ENCODE measurements around the gene ATAD1. TPM values are rescaled to one million over a fixed set of nuclear protein-coding genes. Genes with fewer than 3 reads are reported as not detected.

The ATAD1 gene
- total and polyA plus RNA-seq, 10 of the 15 experiments (the other 5 are each of a cell fraction or from before 2014, with no cell fraction given), result 24.7 to 59.3 (median 41.1) TPM

GRCh38 chr10:87761892-87762291 lies 56.1 kb downstream of the ATAD1 start:
- TF ChIP-seq TAF1 (IDR thresholded peaks at IDR 0.05; ENCODE audit: borderline replicate concordance, low read depth, low read length) (no peak), NFIC (IDR thresholded peaks at IDR 0.05; ENCODE audit: low read depth, low read length) (peak; percentile 26; the same call in 1 of the 2 replicates), ATF7 (IDR thresholded peaks at IDR 0.05; ENCODE audit: low read depth) (no peak), IKZF2 (IDR thresholded peaks at IDR 0.05) (no peak), JUNB (IDR thresholded peaks at IDR 0.05) (peak; percentile 73), SUZ12 (IDR thresholded peaks at IDR 0.05; ENCODE audit: unreplicated experiment) (no peak), ATF2 (IDR thresholded peaks at IDR 0.05; ENCODE audit: low read length) (peak; percentile 25; the same call in 1 of the 2 replicates)
- RAD21 ChIA-PET (ENCODE audit: unreplicated experiment), result no interaction called here
- Histone ChIP-seq H3K27ac (ENCODE audit: control insufficient read depth, insufficient read depth) (no peak overlapping the region), H3K36me3 (ENCODE audit: control insufficient read depth in 2 of 2, insufficient read depth in 2 of 2, low read length in 1 of 2) (peaks cover 1 to 14% of the 10 kb centered on the region in 2 experiments; a peak in 3 of 4 replicates), H3K9ac (ENCODE audit: control insufficient read depth, insufficient read depth, low read length) (no peak overlapping the region), H3K27me3 (replicated peaks in 1 of 2; ENCODE audit: control insufficient read depth in 2 of 2, insufficient read depth in 2 of 2, low read length in 1 of 2) (no peaks in the 10 kb centered on the region), H3K79me2 (ENCODE audit: control insufficient read depth, insufficient read depth, low read length) (no peaks in the 10 kb centered on the region), H2AFZ (ENCODE audit: control insufficient read depth, low read depth, low read length) (no peak overlapping the region), H4K20me1 (ENCODE audit: control insufficient read depth, insufficient read depth) (no peaks in the 10 kb centered on the region), H3K9me3 (replicated peaks; ENCODE audit: control insufficient read depth, insufficient read depth, low read length) (no peaks in the 10 kb centered on the region), H3K4me2 (ENCODE audit: control insufficient read depth, insufficient read depth) (no peak overlapping the region), H3K4me3 (no peak overlapping the region), H3K4me1 (ENCODE audit: control insufficient read depth, insufficient read depth, low read length) (no peaks in the 10 kb centered on the region)
- POLR2A ChIA-PET, result interaction anchor here (0.7 kb wide), 1 partner anchor 13 kb away, joined by 3 read pairs; no protein-coding TSS in a partner anchor
- in situ Hi-C loops (cut with MboI), result no loop called here
- FAIRE-seq (no peak), ATAC-seq (peak; percentile 88), DNase-seq (ENCODE audit: low read depth, low spot score) (no peak)
- no TSS peak for BruUV-seq (replicated peaks)
- WGBS (ENCODE audit: insufficient coverage, insufficient replicate concordance, low lambda C conversion rate, missing lambda C conversion rate), result 4% methylated on average over 2 of the region's 2 CpGs
- CTCF ChIA-PET, result interaction anchor here (1.1 kb wide), 1 partner anchor 12 kb away, joined by 3 read pairs; no protein-coding TSS in a partner anchor
- intact Hi-C loops (cut with micrococcal nuclease; ENCODE audit: unreplicated experiment), result no loop called here
- SMC1A ChIA-PET (ENCODE audit: uncharacterized antibody, unreplicated experiment), result interaction anchor here (0.7 to 3.1 kb wide), 5 partner anchors 11 to 228 kb away, joined by 3 to 10 read pairs (median 4); no protein-coding TSS in a partner anchor

Data from GM12878 (cell line).